Mucosa of descending colon (tissue), 3 donors: ENCODE data around the gene SURF1. TPM values are rescaled to one million over a fixed set of nuclear protein-coding genes. Genes with fewer than 3 reads are reported as not detected.
"Not testable (repeated sequence)": the region's sequence is repeated elsewhere in the genome, so short reads cannot be mapped to it uniquely, and the experiment has no call there.

ENCODE experiments used
- ATAC-seq: fragments of 200-7000 bp; cut with Tn5 transposase; one replicate; pipeline ENCODE4 v1.9.1; 2020; ENCODE audit warnings: mild to moderate bottlenecking, moderate library complexity
- DNase-seq, 3 donors: peaks; one replicate each; pipeline ENCODE4 v3.0.0-alpha.2; 2020
- H3K36me3 ChIP-seq: fragments of 200-600 bp; one replicate; pipeline ENCODE4 v1.8.0; 2021; ENCODE audit warnings: low read depth, mild to moderate bottlenecking
- H3K4me1 ChIP-seq: fragments of 200-600 bp; one replicate; pipeline ENCODE4 v1.8.0; 2021; ENCODE audit warnings: low read depth, mild to moderate bottlenecking
- H3K4me3 ChIP-seq: fragments of 200-600 bp; one replicate; pipeline ENCODE4 v1.8.0; 2021; ENCODE audit warnings: mild to moderate bottlenecking
- H3K9me3 ChIP-seq: fragments of 200-600 bp; one replicate; pipeline ENCODE4 v1.8.0; 2021; ENCODE audit warnings: mild to moderate bottlenecking
- CTCF ChIP-seq: fragments of 200-600 bp; IDR thresholded peaks from one replicate; pipeline ENCODE4 v1.8.0; 2022; ENCODE audit warnings: antibody characterized with exemption, mild to moderate bottlenecking
- intact Hi-C, 2 donors: fragments of 100-400 bp; cut with DNase I in 1 of 2; cut with micrococcal nuclease in 1 of 2; formaldehyde crosslinking; loops; one replicate each; pipeline versions ENCODE4 v1.11.0 to v1.11.1; 2022; cut with DNase I, micrococcal nuclease
- total RNA-seq, 3 donors: library from RNA; stranded (reverse); fragmentation: NEBNext Ultra II Directional in 2 of 3; extraction: Animal tissue kit (Norgen Biotek cat#: 25700) in 2 of 3; gene quantifications; one replicate each; pipeline versions ENCODE4 v1.2.1 to v1.2.4, GENCODE V29; 2021 to 2023
- donor health status: DM: no; HTN: no; CAD: no; lungs with moderate emphysema.
- donor health status: DM: no; HTN: no; CAD: no.
- donor health status: DM: no; HTN: yes; CAD: no.

Gene SURF1
- total RNA-seq, 3 donors from 2014 or later = 45.4 to 63.0 (median 52.2) TPM

- H3K36me3 ChIP-seq = no peaks in the 10 kb centered on the region
- intact Hi-C loops = loop anchor here in 1 of 2 donors (10.0 kb wide), 1 partner anchor 139 kb away; no protein-coding TSS in a partner anchor
- ATAC-seq (no peak), DNase-seq (no peak)
- no peaks in the 10 kb centered on the region for H3K4me1 ChIP-seq
- no peak for TF ChIP-seq CTCF
- H3K9me3 ChIP-seq = no peaks in the 10 kb centered on the region
- H3K4me3 ChIP-seq = no peak overlapping the region
Measured at GRCh38 chr9:133323991-133324703, 32.1 kb downstream of the SURF1 start.

GRCh38 chr9:133323211-133323610 lies 33.1 kb downstream of the SURF1 start:
- no peak for TF ChIP-seq CTCF
- no peak for DNase-seq

GRCh38 chr9:133322701-133323100 lies 33.6 kb downstream of the SURF1 start:
- intact Hi-C loops = loop anchor here in 1 of 2 donors (10.0 kb wide), 1 partner anchor 138 kb away; no protein-coding TSS in a partner anchor
- no peak for TF ChIP-seq CTCF
- Histone ChIP-seq H3K36me3 (no peaks in the 10 kb centered on the region), H3K4me3 (no peak overlapping the region), H3K4me1 (no peaks in the 10 kb centered on the region), H3K9me3 (no peaks in the 10 kb centered on the region)
- DNase-seq (no peak), ATAC-seq (no peak)

More at GRCh38 chr9:133323211-133323610, 33.1 kb downstream of the SURF1 start:
- Histone ChIP-seq H3K9me3 (no peaks in the 10 kb centered on the region), H3K36me3 (no peaks in the 10 kb centered on the region), H3K4me3 (no peak overlapping the region), H3K4me1 (no peaks in the 10 kb centered on the region)
- intact Hi-C loops = loop anchor here in 1 of 2 donors (10.0 kb wide), 1 partner anchor 138 kb away; no protein-coding TSS in a partner anchor
- ATAC-seq = no peak

- ATAC-seq (no peak), DNase-seq (no peak)
- H3K36me3 ChIP-seq = no peaks in the 10 kb centered on the region
- H3K4me1 ChIP-seq = no peaks in the 10 kb centered on the region
- TF ChIP-seq CTCF = no peak
- H3K4me3 ChIP-seq = no peak overlapping the region
- intact Hi-C loops = loop anchor here in 1 of 2 donors (10.0 kb wide), 1 partner anchor 137 kb away; no protein-coding TSS in a partner anchor
- H3K9me3 ChIP-seq = no peaks in the 10 kb centered on the region
Measured at GRCh38 chr9:133321411-133321935, 34.8 kb downstream of the SURF1 start.

- Histone ChIP-seq H3K4me1 (no peaks in the 10 kb centered on the region), H3K9me3 (no peaks in the 10 kb centered on the region), H3K4me3 (no peak overlapping the region), H3K36me3 (no peaks in the 10 kb centered on the region)
- intact Hi-C loops = loop anchor here in 1 of 2 donors (10.0 kb wide), 1 partner anchor 136 kb away; no protein-coding TSS in a partner anchor
- DNase-seq (no peak), ATAC-seq (no peak)
- no peak for TF ChIP-seq CTCF
Measured at GRCh38 chr9:133320421-133320881, 35.8 kb downstream of the SURF1 start.

- H3K9me3 ChIP-seq, DNase-seq, ATAC-seq, H3K4me3 ChIP-seq, H3K36me3 ChIP-seq, H3K4me1 ChIP-seq, intact Hi-C loops: not testable (repeated sequence)
Measured at GRCh38 chr9:133317551-133317950, 38.7 kb downstream of the SURF1 start.
